ENCODE data around the gene MOK.

DNA sequence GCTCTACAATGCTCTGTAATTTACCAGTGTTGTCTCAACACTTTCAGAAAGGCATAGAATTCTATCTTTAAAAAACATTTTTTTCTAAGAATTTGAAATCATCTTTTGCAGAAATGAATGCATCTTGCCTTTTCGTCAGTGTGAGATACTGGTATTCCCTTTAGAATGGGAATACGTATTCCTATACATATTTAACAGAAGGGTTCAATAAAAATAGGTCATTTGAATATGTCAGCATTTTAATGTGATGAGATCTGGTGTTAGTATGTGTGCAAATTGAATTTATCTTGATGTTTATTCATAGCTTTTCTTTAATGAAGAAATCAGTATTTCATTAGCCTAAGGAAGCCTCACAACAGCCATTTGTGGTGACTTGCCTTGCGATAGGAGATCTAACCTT lies 121.1 kb downstream of the MOK start:
- TF ChIP-seq POLR2A (IDR thresholded peaks at IDR 0.05): no peak
- TF ChIP-seq, protein P1, sequence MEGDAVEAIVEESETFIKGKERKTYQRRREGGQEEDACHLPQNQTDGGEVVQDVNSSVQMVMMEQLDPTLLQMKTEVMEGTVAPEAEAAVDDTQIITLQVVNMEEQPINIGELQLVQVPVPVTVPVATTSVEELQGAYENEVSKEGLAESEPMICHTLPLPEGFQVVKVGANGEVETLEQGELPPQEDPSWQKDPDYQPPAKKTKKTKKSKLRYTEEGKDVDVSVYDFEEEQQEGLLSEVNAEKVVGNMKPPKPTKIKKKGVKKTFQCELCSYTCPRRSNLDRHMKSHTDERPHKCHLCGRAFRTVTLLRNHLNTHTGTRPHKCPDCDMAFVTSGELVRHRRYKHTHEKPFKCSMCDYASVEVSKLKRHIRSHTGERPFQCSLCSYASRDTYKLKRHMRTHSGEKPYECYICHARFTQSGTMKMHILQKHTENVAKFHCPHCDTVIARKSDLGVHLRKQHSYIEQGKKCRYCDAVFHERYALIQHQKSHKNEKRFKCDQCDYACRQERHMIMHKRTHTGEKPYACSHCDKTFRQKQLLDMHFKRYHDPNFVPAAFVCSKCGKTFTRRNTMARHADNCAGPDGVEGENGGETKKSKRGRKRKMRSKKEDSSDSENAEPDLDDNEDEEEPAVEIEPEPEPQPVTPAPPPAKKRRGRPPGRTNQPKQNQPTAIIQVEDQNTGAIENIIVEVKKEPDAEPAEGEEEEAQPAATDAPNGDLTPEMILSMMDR (IDR thresholded peaks at IDR 0.05): no peak

All from uterus (tissue), 2 donors.